Activated CD4-positive, alpha-beta T cell treated with anti-CD3 and anti-CD28 coated beads for 48 hours (primary cell): ENCODE measurements around the gene GFRA4.
"Not testable (repeated sequence)": the region's sequence is repeated elsewhere in the genome, so short reads cannot be mapped to it uniquely, and the experiment has no call there.

ENCODE experiments used
- DNase-seq: peaks from one replicate; pipeline ENCODE4 v3.0.0-alpha.2; 2020

GFRA4 gene

GRCh38 chr20:3652676-3653596 lies 10.3 kb downstream of the GFRA4 start:
- DNase-seq: no peak

GRCh38 chr20:3652221-3652620 lies 11.0 kb downstream of the GFRA4 start:
- no peak for DNase-seq

- DNase-seq: no peak
These were observed 11.8 kb downstream of the GFRA4 start for GRCh38 chr20:3651204-3651962.

DNA sequence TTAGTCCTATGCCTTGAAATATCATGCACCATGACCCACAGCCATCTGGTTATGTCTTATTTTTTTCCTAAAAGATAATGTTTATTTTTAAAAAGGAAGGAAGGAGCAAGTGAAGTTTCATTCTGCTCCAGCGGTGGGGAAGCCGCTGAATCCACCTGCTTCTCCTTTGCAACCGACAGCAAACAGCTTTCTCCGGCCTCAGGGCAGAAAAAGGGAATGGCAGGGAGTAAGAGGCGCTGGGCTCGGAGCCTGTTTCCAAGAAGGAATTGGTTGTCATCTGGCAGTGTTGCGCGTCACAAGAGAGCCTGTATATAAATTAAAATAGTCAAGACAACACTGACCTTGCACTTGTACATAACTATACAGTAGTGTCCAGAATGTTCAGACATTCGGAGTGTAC lies 14.2 kb downstream of the GFRA4 start:
- no peak for DNase-seq

DNA sequence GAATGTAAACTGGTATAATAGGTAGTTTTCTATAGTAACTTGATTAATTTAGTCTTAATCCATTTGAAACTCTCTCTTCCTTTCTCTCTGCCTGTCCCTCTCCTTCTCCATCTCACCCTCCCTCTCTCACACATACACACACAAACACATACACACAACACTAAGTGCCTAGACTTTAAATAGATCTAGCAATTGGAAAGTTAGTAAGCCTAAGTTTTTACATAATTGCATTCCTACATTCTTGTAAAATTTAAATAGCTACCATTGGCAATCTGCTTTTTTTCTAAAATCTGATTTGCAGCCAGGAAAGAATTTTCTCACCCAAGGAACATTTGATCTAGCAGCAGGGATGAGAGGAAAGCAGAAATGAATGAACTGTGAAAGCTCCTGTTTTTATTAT lies 15.7 kb downstream of the GFRA4 start:
- no peak for DNase-seq

- no peak for DNase-seq
These were observed 16.5 kb downstream of the GFRA4 start for GRCh38 chr20:3646651-3647050.

GRCh38 chr20:3646067-3646440 lies 17.1 kb downstream of the GFRA4 start:
- no peak for DNase-seq

DNA sequence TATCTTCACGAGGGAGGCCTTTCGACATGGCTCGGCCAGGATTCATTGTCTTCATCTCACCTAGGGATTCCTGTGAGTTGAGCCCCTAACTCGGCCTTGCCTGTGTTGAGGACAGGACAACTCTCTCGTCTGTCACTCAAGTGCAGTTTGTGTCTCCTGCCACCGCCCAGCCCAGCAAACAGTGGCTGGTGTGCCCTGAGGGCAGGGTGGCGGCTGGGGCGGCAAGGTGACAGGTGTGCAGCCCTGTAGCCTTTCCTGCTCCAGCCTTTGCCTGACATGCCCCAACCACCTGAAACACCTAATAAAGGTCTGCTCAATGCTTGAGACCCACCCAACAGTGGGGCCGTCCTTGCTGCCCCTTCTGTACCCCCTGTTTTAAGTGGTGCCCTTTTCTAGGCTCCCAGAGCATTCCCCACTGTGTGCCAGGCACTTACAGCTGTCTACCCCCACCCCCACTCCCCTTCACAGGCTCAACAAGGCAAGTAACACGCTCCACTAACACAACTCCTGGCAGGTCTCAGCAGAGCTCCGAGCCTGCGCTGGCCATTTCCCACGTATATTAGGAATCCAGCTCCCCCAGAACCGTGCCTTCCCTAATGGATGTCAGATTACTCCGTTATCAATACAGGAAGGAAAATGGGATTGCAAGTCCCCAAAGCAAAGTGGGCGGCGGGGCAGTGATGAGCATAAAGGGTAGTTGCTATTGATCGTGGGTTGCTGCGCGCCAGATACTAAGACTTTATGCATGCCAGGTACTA lies 17.7 kb downstream of the GFRA4 start:
- DNase-seq: no peak

- no peak for DNase-seq
These were observed 22.9 kb downstream of the GFRA4 start for GRCh38 chr20:3640259-3640658.

- DNase-seq: no peak
These were observed 27.9 kb downstream of the GFRA4 start for GRCh38 chr20:3635346-3635745.

DNA sequence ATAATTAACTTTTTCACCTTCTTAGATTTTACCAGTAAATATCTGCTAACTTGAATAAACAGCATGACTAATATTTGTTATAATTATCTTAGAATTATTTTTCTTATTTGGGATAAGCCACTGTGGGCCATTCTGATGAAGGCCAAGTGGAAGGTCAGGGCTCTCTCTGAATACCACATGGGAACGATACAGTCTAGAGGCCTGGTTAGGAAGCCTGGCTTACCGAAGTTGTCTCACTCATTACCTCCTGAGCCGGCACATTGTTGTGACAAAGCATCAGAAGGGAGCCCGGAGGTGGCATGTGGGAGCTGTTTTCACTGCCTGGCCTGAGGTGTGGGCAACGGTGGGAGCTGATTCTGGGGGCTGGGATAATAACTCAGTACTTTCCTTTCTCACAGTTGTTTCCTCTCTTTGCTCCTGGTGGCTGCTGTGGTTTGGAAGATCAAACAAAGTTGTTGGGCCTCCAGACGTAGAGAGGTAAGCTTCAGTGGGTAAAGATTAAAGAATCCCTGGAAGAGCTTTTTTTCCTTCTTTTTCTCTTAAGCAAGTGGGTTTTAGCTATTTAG lies 29.2 kb downstream of the GFRA4 start:
- DNase-seq: no peak

DNA sequence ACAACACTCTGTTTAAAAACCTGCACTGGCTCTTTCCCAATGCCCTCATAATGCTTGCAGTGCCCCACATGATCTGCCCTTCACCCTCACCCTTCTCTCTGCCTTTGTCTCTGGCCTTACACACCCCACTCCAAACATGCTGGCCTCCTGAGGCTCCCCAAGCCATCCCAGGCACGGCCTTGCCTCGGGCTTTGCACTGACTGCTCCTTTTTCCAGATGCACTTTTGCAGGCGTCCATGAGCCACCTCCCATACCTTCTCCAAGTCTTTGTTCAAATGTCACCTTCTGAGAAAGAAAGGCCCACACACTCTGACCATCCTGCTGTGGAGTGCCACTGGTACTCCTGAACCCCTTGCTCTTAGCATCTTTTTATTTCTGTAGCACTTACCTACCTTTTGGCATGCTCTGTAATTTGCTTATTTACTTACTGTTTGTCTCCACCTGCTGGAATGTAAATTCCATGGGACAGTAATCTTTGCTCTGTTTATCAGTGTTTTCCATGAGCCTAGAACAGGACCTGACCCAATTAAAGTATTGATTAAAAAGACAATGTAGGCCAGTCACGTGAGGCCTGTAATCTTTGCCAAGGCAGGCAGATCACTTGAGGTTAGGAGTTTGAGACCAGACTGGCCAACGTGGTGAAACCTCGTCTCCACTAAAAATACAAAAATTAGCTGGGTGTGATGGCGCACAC lies 30.7 kb downstream of the GFRA4 start:
- DNase-seq: no peak

GRCh38 chr20:3631534-3631933 lies 31.7 kb downstream of the GFRA4 start:
- DNase-seq: no peak

DNA sequence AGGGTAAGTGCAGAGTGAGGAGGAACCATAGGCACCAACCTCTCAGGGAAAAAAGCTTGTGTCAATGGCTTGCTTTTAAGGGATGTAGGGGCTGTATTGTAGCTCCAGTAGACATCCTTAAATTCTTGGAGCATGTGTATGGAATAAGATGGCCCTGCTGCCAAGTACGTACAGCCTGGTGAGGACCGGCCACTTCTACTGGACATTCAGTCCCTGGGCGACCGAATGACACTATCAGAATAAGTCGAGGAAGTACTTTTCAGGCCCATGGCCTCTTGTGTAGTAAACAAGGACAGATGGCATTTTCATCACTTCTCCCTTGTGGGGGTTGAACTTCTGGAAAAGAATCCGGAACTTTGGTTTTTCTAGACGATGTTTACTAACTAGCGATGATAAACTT lies 32.8 kb downstream of the GFRA4 start:
- no peak for DNase-seq

DNA sequence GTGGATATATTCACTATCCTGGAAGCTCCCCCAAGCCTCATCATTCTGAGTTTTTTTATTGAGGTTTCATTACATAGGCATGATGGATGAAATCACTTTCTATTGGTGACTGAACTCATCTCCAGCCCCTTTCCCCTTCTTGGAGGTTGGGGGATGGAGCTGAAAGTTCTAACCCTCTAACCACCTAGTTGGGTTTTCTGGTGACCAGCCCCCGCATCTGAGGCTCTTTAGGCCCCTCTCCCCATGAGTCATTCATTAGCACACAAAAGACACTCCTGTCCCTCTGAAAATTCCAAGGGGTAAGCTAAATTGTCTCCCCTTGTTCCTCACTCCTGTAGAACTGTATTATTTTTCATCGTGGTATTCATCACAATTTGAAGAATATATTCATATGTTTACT lies 33.3 kb downstream of the GFRA4 start:
- DNase-seq: no peak

- no peak for DNase-seq
These were observed 34.5 kb downstream of the GFRA4 start for GRCh38 chr20:3628502-3629314.

DNA sequence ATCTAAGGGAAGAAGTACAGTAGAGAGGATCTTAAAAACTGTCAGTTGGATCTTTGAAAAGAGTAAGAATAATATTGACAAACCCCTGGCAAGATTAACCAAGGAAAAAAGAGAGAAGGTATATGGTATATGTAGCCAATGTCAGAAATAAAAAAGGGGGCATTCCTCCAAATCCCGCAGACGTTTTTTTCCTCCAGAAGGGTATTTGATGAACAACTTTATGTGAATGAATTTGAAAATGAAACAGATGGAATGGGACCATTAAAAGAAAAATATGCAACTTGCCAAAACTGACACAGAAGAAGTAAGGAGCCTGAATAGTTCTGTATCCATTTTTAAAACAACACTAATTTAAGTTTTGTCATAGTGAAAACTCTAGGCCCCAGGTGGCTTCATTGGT lies 35.7 kb downstream of the GFRA4 start:
- DNase-seq: no peak

- no peak for DNase-seq
These were observed 40.8 kb downstream of the GFRA4 start for GRCh38 chr20:3622406-3622805.

DNA sequence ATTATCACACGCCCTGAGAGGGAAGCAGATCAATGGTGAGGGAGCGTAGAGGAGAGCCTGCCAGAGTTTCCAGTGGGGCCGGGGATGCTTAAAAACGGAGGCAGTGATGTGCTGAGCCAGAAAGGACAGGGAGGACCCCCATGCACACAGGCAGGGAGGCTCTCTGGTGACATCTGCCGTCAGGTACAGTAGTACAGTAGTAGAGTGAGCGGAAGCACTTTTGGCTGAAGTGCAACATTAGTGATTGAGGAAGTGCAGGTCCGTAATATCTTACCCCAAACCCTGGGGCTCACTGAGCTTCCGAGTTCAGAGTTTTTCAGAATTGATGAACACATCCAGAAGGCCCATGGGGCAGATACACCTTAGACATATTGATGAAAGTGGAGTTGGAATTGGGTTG lies 42.1 kb downstream of the GFRA4 start:
- DNase-seq: no peak

DNA sequence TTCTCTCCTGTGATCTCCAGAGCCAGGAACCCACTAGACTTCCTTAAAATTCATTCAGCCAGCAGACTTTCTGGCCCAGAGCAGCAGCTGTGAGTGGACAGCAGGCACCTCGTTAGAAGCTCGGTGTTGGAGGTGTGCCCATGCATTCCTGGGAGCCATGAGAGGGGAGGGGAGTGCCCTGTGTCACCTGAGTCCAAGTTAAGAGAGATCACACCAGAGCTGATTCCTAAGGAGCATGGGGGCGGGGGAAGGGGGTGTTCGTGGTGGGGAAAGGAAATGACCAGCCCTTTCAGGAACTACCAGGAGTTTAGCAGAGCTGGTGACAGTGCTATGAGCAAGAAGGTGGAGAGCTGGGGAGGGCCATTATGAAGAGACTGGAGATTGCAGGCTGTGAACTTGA lies 46.9 kb downstream of the GFRA4 start:
- DNase-seq: no peak

DNA sequence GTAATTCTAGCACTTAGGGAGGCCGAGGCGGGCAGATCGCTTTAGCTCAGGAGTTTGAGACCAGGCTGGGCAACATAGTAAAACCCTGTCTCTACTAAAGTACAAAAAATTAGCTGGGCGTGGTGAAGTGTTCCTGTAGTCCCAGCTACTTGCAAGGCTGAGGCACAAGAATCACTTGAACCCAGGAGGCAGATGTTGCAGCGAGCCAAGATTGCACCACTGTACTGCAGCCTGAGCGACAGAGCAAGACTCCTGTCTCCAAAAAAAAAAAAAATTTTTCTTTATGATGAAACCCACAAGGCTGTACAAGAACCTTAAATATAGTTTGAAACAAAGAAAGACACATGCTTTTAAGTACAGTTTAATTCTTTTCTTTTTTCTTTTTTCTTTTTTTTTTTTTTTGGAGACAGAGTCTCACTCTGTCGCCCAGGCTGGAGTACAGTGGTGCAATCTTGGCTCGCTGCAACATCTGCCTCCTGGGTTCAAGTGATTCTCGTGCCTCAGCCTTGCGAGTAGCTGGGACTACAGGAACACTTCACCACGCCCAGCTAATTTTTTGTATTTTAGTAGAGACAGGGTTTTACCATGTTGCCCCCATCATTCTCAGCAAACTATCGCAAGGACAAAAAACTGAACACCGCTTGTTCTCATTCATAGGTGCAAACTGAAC lies 47.9 kb downstream of the GFRA4 start:
- not testable (repeated sequence) for DNase-seq
